Panc1 (cell line): ENCODE measurements around the gene FLYWCH2. TPM values are rescaled to one million over a fixed set of nuclear protein-coding genes. Genes with fewer than 3 reads are reported as not detected.
A peak's percentile ranks its signal among the peaks of the same experiment; 100 is the strongest.

Experiments
- ATAC-seq: fragments of 200-7000 bp; cut with Tn5 transposase; 2 replicates; pipeline ENCODE4 v1.9.1; 2020; ENCODE audit warnings: mild to moderate bottlenecking, moderate library complexity
- BruUV-seq: library from RNA; stranded (reverse); fragments of 400-500 nt; replicated peaks from 2 replicates; lab custom pipeline; 2021; lab: Mats Ljungman, UMichigan
- CTCF ChIA-PET: fragments of 300-600 bp; sonication (Branson Sonifier 250); formaldehyde crosslinking; loops from one replicate; lab custom pipeline; 2022; ENCODE audit warnings: antibody characterized with exemption; lab: Charles Lee
- POLR2A ChIA-PET: fragments of 300-600 bp; sonication (Branson Sonifier 250); formaldehyde crosslinking; loops from one replicate; lab custom pipeline; 2022; ENCODE audit warnings: antibody characterized with exemption; lab: Charles Lee
- DNase-seq: peaks from one replicate; pipeline ENCODE4 v3.0.0-alpha.2; 2010; ENCODE audit warnings: low read depth, low spot score
- H3K27ac ChIP-seq: 2 replicates; pipeline ENCODE4 v1.5.1; 2011; ENCODE audit warnings: mild to moderate bottlenecking, low read length, inconsistent platforms
- H3K27me3 ChIP-seq: fragments of 200-500 bp; sonication (Bioruptor generic); 2 replicates; pipeline ENCODE4 v1.6.0; 2014; ENCODE audit warnings: low read length, inconsistent platforms; ENCODE audit not compliant: control insufficient read depth, insufficient read depth
- H3K36me3 ChIP-seq: fragments of 200-500 bp; sonication (Bioruptor generic); 2 replicates; pipeline ENCODE4 v1.5.1; 2014; ENCODE audit warnings: inconsistent platforms, mild to moderate bottlenecking, low read length, moderate library complexity; ENCODE audit not compliant: control insufficient read depth, insufficient read depth
- H3K4me1 ChIP-seq: 2 replicates; pipeline ENCODE4 v1.5.1; 2011; ENCODE audit warnings: inconsistent platforms, mild to moderate bottlenecking, low read length, moderate library complexity; ENCODE audit not compliant: control insufficient read depth, insufficient read depth
- H3K4me3 ChIP-seq, 2 experiments: 2 replicates each; pipeline ENCODE4 v1.5.1; 2011 to 2012; ENCODE audit warnings: low read depth in 2 of 2, low read length in 2 of 2, mild to moderate bottlenecking in 2 of 2, inconsistent platforms in 1 of 2, moderate library complexity in 1 of 2
- H3K9me3 ChIP-seq: fragments of 200-500 bp; sonication (Bioruptor generic); 2 replicates; pipeline ENCODE4 v1.5.1; 2014; ENCODE audit warnings: low read depth, mild to moderate bottlenecking, inconsistent platforms, low read length, moderate library complexity; ENCODE audit not compliant: control insufficient read depth, insufficient read depth
- POLR2AphosphoS5 ChIP-seq: IDR thresholded peaks from 2 replicates; pipeline ENCODE4 v1.6.1; 2012; ENCODE audit warnings: mild to moderate bottlenecking, low read depth, low read length, moderate library complexity
- SIN3A ChIP-seq: IDR thresholded peaks from 2 replicates; pipeline ENCODE4 v1.6.1; 2012; ENCODE audit warnings: low read depth, mild to moderate bottlenecking, low read length, moderate library complexity, borderline replicate concordance; ENCODE audit not compliant: insufficient read depth
- TCF7L2 ChIP-seq: IDR thresholded peaks from 2 replicates; pipeline ENCODE4 v1.6.1; 2011; ENCODE audit warnings: mild to moderate bottlenecking, low read depth, low read length, inconsistent platforms
- in situ Hi-C: cut with HindIII; loops from 2 replicates; pipeline ENCODE4 v1.10.0; 2016; ENCODE audit warnings: low sequenced_read_pairs, low pct_unique_long_range_greater_than_20kb
- intact Hi-C: fragments of 100-400 bp; cut with micrococcal nuclease; formaldehyde crosslinking; loops from one replicate; pipeline ENCODE4 v1.10.0; 2022; ENCODE audit not compliant: unreplicated experiment
- total RNA-seq: library from RNA; stranded (reverse); gene quantifications from one replicate; pipeline ENCODE4 v1.2.1, GENCODE V29; 2021; ENCODE audit not compliant: unreplicated experiment
- TF ChIP-seq, protein P1 (sequence below): fragments of 450-650 bp; IDR thresholded peaks from 2 replicates; pipeline ENCODE4 v1.5.1; 2017; ENCODE audit warnings: mild to moderate bottlenecking
- TF ChIP-seq, protein P2 (sequence below), 2 experiments: IDR thresholded peaks; 2 replicates each; pipeline ENCODE4 v1.6.1; 2011 to 2012; ENCODE audit warnings: low read depth in 2 of 2, control low read depth in 1 of 2, low read length in 1 of 2, mild to moderate bottlenecking in 1 of 2, moderate library complexity in 1 of 2; ENCODE audit not compliant: insufficient read depth in 1 of 2

Gene FLYWCH2
- total RNA-seq, 1 experiment from 2014 or later = 77.3 TPM

DNA sequence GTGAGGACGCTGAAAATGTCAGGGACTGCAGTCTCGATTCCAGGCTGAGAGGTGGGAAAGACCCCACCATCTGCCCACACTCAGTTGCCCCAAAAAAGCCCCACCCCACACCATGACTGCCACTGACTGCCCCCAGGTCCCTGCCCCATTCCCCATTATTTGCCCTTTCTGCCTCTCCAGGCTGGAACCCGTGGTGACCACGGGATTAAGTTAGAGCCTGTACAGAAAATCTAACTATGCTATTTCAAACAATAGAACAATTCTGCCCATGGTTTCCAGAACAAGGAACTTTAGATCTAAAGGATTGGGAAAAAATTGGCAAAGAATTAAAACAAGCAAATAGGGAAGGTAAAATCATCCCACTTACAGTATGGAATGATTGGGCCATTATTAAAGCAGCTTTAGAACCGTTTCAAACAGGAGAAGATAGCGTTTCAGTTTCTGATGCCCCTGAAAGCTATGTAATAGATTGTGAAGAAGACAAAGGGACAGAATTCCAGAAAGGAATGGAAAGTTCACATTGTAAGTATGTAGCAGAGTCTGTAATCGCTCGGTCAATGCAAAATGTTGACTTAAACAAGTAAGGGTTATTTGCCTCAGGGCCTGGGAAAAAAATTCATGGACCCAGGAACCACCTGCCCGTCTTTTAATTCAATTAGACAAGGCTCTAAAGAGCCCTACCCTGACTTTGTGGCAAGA is 43.1 kb downstream of the FLYWCH2 start:
- TF ChIP-seq, protein P1, sequence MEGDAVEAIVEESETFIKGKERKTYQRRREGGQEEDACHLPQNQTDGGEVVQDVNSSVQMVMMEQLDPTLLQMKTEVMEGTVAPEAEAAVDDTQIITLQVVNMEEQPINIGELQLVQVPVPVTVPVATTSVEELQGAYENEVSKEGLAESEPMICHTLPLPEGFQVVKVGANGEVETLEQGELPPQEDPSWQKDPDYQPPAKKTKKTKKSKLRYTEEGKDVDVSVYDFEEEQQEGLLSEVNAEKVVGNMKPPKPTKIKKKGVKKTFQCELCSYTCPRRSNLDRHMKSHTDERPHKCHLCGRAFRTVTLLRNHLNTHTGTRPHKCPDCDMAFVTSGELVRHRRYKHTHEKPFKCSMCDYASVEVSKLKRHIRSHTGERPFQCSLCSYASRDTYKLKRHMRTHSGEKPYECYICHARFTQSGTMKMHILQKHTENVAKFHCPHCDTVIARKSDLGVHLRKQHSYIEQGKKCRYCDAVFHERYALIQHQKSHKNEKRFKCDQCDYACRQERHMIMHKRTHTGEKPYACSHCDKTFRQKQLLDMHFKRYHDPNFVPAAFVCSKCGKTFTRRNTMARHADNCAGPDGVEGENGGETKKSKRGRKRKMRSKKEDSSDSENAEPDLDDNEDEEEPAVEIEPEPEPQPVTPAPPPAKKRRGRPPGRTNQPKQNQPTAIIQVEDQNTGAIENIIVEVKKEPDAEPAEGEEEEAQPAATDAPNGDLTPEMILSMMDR = no peak
- no peak for TF ChIP-seq SIN3A
- no peak for TF ChIP-seq TCF7L2
- TF ChIP-seq POLR2AphosphoS5 = no peak
- TF ChIP-seq, protein P2, sequence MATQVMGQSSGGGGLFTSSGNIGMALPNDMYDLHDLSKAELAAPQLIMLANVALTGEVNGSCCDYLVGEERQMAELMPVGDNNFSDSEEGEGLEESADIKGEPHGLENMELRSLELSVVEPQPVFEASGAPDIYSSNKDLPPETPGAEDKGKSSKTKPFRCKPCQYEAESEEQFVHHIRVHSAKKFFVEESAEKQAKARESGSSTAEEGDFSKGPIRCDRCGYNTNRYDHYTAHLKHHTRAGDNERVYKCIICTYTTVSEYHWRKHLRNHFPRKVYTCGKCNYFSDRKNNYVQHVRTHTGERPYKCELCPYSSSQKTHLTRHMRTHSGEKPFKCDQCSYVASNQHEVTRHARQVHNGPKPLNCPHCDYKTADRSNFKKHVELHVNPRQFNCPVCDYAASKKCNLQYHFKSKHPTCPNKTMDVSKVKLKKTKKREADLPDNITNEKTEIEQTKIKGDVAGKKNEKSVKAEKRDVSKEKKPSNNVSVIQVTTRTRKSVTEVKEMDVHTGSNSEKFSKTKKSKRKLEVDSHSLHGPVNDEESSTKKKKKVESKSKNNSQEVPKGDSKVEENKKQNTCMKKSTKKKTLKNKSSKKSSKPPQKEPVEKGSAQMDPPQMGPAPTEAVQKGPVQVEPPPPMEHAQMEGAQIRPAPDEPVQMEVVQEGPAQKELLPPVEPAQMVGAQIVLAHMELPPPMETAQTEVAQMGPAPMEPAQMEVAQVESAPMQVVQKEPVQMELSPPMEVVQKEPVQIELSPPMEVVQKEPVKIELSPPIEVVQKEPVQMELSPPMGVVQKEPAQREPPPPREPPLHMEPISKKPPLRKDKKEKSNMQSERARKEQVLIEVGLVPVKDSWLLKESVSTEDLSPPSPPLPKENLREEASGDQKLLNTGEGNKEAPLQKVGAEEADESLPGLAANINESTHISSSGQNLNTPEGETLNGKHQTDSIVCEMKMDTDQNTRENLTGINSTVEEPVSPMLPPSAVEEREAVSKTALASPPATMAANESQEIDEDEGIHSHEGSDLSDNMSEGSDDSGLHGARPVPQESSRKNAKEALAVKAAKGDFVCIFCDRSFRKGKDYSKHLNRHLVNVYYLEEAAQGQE (IDR thresholded peaks at IDR 0.05; ENCODE audit: insufficient read depth in 1 of 2, low read depth in 2 of 2, low read length in 1 of 2) = no peak
- CTCF ChIA-PET = interaction anchor here (0.6 to 1.2 kb wide), 6 partner anchors 10 to 1177 kb away, joined by 3 to 10 read pairs (median 5); partner anchors contain the start of gene FLYWCH1
- H3K27ac ChIP-seq = no peak overlapping the region
- no peak overlapping the region for H3K4me3 ChIP-seq
- DNase-seq (no peak), ATAC-seq (no peak)
- H3K27me3 ChIP-seq = no peaks in the 10 kb centered on the region
- intact Hi-C loops = no loop called here
- POLR2A ChIA-PET = interaction anchor here (0.5 kb wide), 1 partner anchor 7 kb away, joined by 3 read pairs; no protein-coding TSS in a partner anchor
- no peaks in the 10 kb centered on the region for H3K9me3 ChIP-seq
- H3K36me3 ChIP-seq = peaks cover 4% of the 10 kb centered on the region; the same call in 1 of the 2 replicates
- in situ Hi-C loops = no loop called here
- no peaks in the 10 kb centered on the region for H3K4me1 ChIP-seq
- BruUV-seq = no TSS peak

DNA sequence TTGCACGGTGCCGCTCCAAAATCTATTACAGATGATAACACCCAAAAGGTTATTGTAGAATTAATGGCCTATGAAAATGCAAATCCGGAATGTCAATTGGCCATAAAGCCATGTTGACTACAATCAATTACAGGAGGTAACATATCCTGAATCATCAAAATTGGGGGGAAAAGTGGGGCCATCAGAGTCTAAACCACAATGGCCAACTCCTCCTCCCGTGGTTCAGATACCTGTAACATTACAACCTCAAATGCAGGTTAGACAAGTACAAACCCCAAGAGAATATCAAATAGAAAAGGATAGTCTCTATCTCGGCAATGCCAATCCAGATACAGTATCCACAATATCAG is 43.6 kb downstream of the FLYWCH2 start:
- H3K27ac ChIP-seq = no peak overlapping the region
- ChIA-PET POLR2A (interaction anchor here (0.5 kb wide), 1 partner anchor 8 kb away, joined by 3 read pairs; no protein-coding TSS in a partner anchor), CTCF (interaction anchor here (0.6 to 1.2 kb wide), 6 partner anchors 10 to 1177 kb away, joined by 3 to 10 read pairs (median 5); partner anchors contain the start of gene FLYWCH1)
- ATAC-seq (peak; percentile 20), DNase-seq (no peak)
- peaks cover 4% of the 10 kb centered on the region; the same call in 1 of the 2 replicates for H3K36me3 ChIP-seq
- H3K4me1 ChIP-seq = no peaks in the 10 kb centered on the region
- no TSS peak for BruUV-seq
- H3K27me3 ChIP-seq = no peaks in the 10 kb centered on the region
- H3K4me3 ChIP-seq = peak overlapping the region in 1 of 2 experiments; percentile 37; a peak in 2 of 4 replicates
- TF ChIP-seq, protein P2 (IDR thresholded peaks at IDR 0.05; ENCODE audit: insufficient read depth in 1 of 2, low read depth in 2 of 2, low read length in 1 of 2) = no peak
- TF ChIP-seq, protein P1 = no peak
- TF ChIP-seq POLR2AphosphoS5 (no peak), SIN3A (no peak), TCF7L2 (no peak)
- intact Hi-C loops = no loop called here
- no peaks in the 10 kb centered on the region for H3K9me3 ChIP-seq
- in situ Hi-C loops = no loop called here
